ENCODE measurements around the gene TFCP2. TPM values are rescaled to one million over a fixed set of nuclear protein-coding genes. Genes with fewer than 3 reads are reported as not detected.
A peak's percentile ranks its signal among the peaks of the same experiment; 100 is the strongest.

TFCP2 gene
- total and polyA plus RNA-seq, 2 of the 13 experiments (the other 11 are each of a cell fraction or from before 2014, with no cell fraction given), result 7.6 to 10.0 TPM

- TF ChIP-seq ZBTB49 (CRISPR knock-in tag; IDR thresholded peaks at IDR 0.05; ENCODE audit: borderline replicate concordance), result no peak
- no peak for TF ChIP-seq ZNF850 (CRISPR knock-in tag; conservative IDR thresholded peaks at IDR 0.05)
- TF ChIP-seq ZFP90 (CRISPR knock-in tag; IDR thresholded peaks at IDR 0.05; ENCODE audit: borderline replicate concordance), result peak; percentile 78; the same call in 1 of the 2 replicates
- TF ChIP-seq, protein P1, sequence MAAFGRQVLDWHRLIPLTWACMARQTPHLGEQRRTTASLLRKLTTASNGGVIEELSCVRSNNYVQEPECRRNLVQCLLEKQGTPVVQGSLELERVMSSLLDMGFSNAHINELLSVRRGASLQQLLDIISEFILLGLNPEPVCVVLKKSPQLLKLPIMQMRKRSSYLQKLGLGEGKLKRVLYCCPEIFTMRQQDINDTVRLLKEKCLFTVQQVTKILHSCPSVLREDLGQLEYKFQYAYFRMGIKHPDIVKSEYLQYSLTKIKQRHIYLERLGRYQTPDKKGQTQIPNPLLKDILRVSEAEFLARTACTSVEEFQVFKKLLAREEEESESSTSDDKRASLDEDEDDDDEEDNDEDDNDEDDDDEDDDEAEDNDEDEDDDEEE (CRISPR knock-in tag; IDR thresholded peaks at IDR 0.05), result peak; percentile 47; the same call in 1 of the 2 replicates
- peak; percentile 69; the same call in 1 of the 2 replicates for TF ChIP-seq ZNF792 (CRISPR knock-in tag; IDR thresholded peaks at IDR 0.05)
- TF ChIP-seq NR2C2 (CRISPR knock-in tag; IDR thresholded peaks at IDR 0.05; ENCODE audit: borderline replicate concordance), result peak; percentile 85
- TF ChIP-seq TCF7L2 (IDR thresholded peaks at IDR 0.05; ENCODE audit: low read depth, low read length), result no peak
- peak; percentile 77 for TF ChIP-seq MED1 (CRISPR knock-in tag; IDR thresholded peaks at IDR 0.05)
- TF ChIP-seq, protein P2, sequence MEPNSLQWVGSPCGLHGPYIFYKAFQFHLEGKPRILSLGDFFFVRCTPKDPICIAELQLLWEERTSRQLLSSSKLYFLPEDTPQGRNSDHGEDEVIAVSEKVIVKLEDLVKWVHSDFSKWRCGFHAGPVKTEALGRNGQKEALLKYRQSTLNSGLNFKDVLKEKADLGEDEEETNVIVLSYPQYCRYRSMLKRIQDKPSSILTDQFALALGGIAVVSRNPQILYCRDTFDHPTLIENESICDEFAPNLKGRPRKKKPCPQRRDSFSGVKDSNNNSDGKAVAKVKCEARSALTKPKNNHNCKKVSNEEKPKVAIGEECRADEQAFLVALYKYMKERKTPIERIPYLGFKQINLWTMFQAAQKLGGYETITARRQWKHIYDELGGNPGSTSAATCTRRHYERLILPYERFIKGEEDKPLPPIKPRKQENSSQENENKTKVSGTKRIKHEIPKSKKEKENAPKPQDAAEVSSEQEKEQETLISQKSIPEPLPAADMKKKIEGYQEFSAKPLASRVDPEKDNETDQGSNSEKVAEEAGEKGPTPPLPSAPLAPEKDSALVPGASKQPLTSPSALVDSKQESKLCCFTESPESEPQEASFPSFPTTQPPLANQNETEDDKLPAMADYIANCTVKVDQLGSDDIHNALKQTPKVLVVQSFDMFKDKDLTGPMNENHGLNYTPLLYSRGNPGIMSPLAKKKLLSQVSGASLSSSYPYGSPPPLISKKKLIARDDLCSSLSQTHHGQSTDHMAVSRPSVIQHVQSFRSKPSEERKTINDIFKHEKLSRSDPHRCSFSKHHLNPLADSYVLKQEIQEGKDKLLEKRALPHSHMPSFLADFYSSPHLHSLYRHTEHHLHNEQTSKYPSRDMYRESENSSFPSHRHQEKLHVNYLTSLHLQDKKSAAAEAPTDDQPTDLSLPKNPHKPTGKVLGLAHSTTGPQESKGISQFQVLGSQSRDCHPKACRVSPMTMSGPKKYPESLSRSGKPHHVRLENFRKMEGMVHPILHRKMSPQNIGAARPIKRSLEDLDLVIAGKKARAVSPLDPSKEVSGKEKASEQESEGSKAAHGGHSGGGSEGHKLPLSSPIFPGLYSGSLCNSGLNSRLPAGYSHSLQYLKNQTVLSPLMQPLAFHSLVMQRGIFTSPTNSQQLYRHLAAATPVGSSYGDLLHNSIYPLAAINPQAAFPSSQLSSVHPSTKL (CRISPR knock-in tag; IDR thresholded peaks at IDR 0.05), result peak; percentile 24; the same call in 1 of the 2 replicates
- 0 out of 2 replicates have a peak, but pooled peaks have one; percentile 54 for TF ChIP-seq ZMAT3 (CRISPR knock-in tag; conservative IDR thresholded peaks at IDR 0.05)
- TF ChIP-seq KDM2A (CRISPR knock-in tag; IDR thresholded peaks at IDR 0.05; ENCODE audit: borderline replicate concordance, low read depth), result peak; percentile 94
- TF ChIP-seq ZNF746 (CRISPR knock-in tag; IDR thresholded peaks at IDR 0.05), result no peak
- no peak for TF ChIP-seq TIGD3 (CRISPR knock-in tag; IDR thresholded peaks at IDR 0.05; ENCODE audit: borderline replicate concordance)
- TF ChIP-seq NCOR1 (IDR thresholded peaks at IDR 0.05; ENCODE audit: borderline replicate concordance, low read length), result no peak
- TF ChIP-seq HNF1A (IDR thresholded peaks at IDR 0.05; ENCODE audit: low read depth), result no peak
- TF ChIP-seq HNF1A (CRISPR knock-in tag; IDR thresholded peaks at IDR 0.05; ENCODE audit: borderline replicate concordance), result no peak
Observed at GRCh38 chr12:51083126-51083833, 89.7 kb downstream of the TFCP2 start, which contains the start of gene CSRNP2 (continued).

All from HepG2 (cell line).